Testis (tissue), 3 donors: ENCODE data around the gene GOLT1B. TPM values are rescaled to one million over a fixed set of nuclear protein-coding genes. Genes with fewer than 3 reads are reported as not detected.

Experiments
- DNase-seq: peaks from one replicate; pipeline ENCODE4 v3.0.0-alpha.2; 2019
- H3K27ac ChIP-seq, 2 donors: fragments of 200-600 bp; sonication (generic); one replicate each; pipeline ENCODE4 v1.5.1; 2019
- H3K27me3 ChIP-seq: fragments of 200-600 bp; sonication (generic); one replicate; pipeline ENCODE4 v1.5.1; 2019
- H3K36me3 ChIP-seq: fragments of 200-600 bp; sonication (generic); one replicate; pipeline ENCODE4 v1.5.1; 2017; ENCODE audit warnings: low read depth; ENCODE audit errors: missing control alignments
- H3K4me1 ChIP-seq: fragments of 200-600 bp; sonication (generic); one replicate; pipeline ENCODE4 v1.5.1; 2019
- H3K4me3 ChIP-seq, 2 donors: fragments of 200-600 bp; sonication (generic); one replicate each; pipeline ENCODE4 v1.5.1; 2017 to 2019
- H3K9me3 ChIP-seq: fragments of 200-600 bp; sonication (generic); one replicate; pipeline ENCODE4 v1.5.1; 2017
- CTCF ChIP-seq, 3 experiments: fragments of 450-650 bp in 2 of 3; fragments of 200-600 bp in 1 of 3; sonication (generic) in 1 of 3; IDR thresholded peaks; one replicate each; pipeline ENCODE4 v1.5.1; 2016 to 2019; ENCODE audit warnings: antibody characterized with exemption in 3 of 3, mild to moderate bottlenecking in 2 of 3, moderate library complexity in 1 of 3
- POLR2A ChIP-seq: fragments of 450-650 bp; IDR thresholded peaks from one replicate; pipeline ENCODE4 v1.6.1; 2017; ENCODE audit warnings: antibody characterized with exemption, mild to moderate bottlenecking, moderate library complexity
- WGBS, 2 donors: methylation state at CpG; one replicate each; pipeline ENCODE4 v1.1.5; 2018; 5-methylcytosine and 5-hydroxymethylcytosine counted together
- intact Hi-C: fragments of 100-400 bp; cut with DNase I; formaldehyde crosslinking; loops from one replicate; pipeline ENCODE4 v1.15.1; 2023; ENCODE audit warnings: low total_unique reads
- polyA plus RNA-seq: library from polyadenylated mRNA; stranded (reverse); fragments of 350-450 nt; fragmentation: Illumina TruSeq; extraction: RNeasy Lipid Tissue Mini Kit (QIAGEN cat#74804); gene quantifications from one replicate; pipeline ENCODE4 v1.2.3, GENCODE V29; 2014; ENCODE audit warnings: low read depth, low replicate concordance; ENCODE audit not compliant: insufficient read depth
- total RNA-seq, 2 donors: library from RNA; depleted of rRNA; stranded (reverse); fragments of >200 nt; gene quantifications; one replicate each; pipeline ENCODE4 v1.2.3, GENCODE V29; 2016

Gene GOLT1B
- total and polyA plus RNA-seq, 3 donors from 2014 or later: 13.7 to 24.6 (median 13.9) TPM

- H3K36me3 ChIP-seq: no peaks in the 10 kb centered on the region
- H3K4me3 ChIP-seq: no peak overlapping the region
- intact Hi-C loops: no loop called here
- no peaks in the 10 kb centered on the region for H3K4me1 ChIP-seq
- DNase-seq: no peak
- no peaks in the 10 kb centered on the region for H3K27me3 ChIP-seq
- no peak overlapping the region for H3K27ac ChIP-seq
- TF ChIP-seq CTCF (IDR thresholded peaks at IDR 0.05) (no peak), POLR2A (no peak)
- WGBS, 2 donors: 65 to 69% methylated on average over 2 of the region's 2 CpGs
- H3K9me3 ChIP-seq: no peaks in the 10 kb centered on the region
These were observed 30.3 kb upstream of the GOLT1B start for GRCh38 chr12:21471294-21471693.

- Histone ChIP-seq H3K36me3 (no peaks in the 10 kb centered on the region), H3K9me3 (no peaks in the 10 kb centered on the region), H3K4me3 (no peak overlapping the region), H3K27ac (no peak overlapping the region), H3K27me3 (no peaks in the 10 kb centered on the region), H3K4me1 (no peaks in the 10 kb centered on the region)
- no peak for DNase-seq
- intact Hi-C loops: no loop called here
- 87 to 89% methylated on average over 7 of the region's 7 CpGs for WGBS, 2 donors
- TF ChIP-seq CTCF (IDR thresholded peaks at IDR 0.05) (no peak), POLR2A (no peak)
These were observed 29.3 kb upstream of the GOLT1B start for GRCh38 chr12:21472197-21472823.

- H3K4me1 ChIP-seq: no peaks in the 10 kb centered on the region
- 91 to 100% methylated on average over 1 of the region's 1 CpG for WGBS, 2 donors
- H3K4me3 ChIP-seq: no peak overlapping the region
- no peak for DNase-seq
- no peaks in the 10 kb centered on the region for H3K9me3 ChIP-seq
- intact Hi-C loops: no loop called here
- no peaks in the 10 kb centered on the region for H3K27me3 ChIP-seq
- TF ChIP-seq CTCF (IDR thresholded peaks at IDR 0.05): no peak
- no peak for TF ChIP-seq POLR2A
- no peaks in the 10 kb centered on the region for H3K36me3 ChIP-seq
- H3K27ac ChIP-seq: no peak overlapping the region
These were observed 26.0 kb upstream of the GOLT1B start for GRCh38 chr12:21475552-21475951.

- Histone ChIP-seq H3K9me3 (no peaks in the 10 kb centered on the region), H3K4me1 (no peaks in the 10 kb centered on the region), H3K4me3 (no peak overlapping the region), H3K27ac (no peak overlapping the region), H3K36me3 (no peaks in the 10 kb centered on the region), H3K27me3 (no peaks in the 10 kb centered on the region)
- no peak for TF ChIP-seq CTCF (IDR thresholded peaks at IDR 0.05)
- no peak for TF ChIP-seq POLR2A
- 88 to 95% methylated on average over 3 of the region's 3 CpGs for WGBS, 2 donors
- no peak for DNase-seq
- intact Hi-C loops: no loop called here
These were observed 24.6 kb upstream of the GOLT1B start for GRCh38 chr12:21476949-21477348.
